Cardiac muscle cell (in vitro differentiated cells and primary cell): ENCODE measurements around the gene SLC16A11. TPM values are rescaled to one million over a fixed set of nuclear protein-coding genes. Genes with fewer than 3 reads are reported as not detected.
A peak's percentile ranks its signal among the peaks of the same experiment; 100 is the strongest.

Experiments used
- DNase-seq, 2 donors: peaks; one replicate each; pipeline versions ENCODE4 v3.0.0 to v3.0.0-alpha.2; 2010 to 2017; ENCODE audit warnings: low read depth in 1 of 2, low spot score in 1 of 2
- H3K27ac ChIP-seq: fragments of 200-600 bp; sonication (generic); 2 replicates; pipeline ENCODE4 v1.5.1; 2016
- H3K27me3 ChIP-seq: fragments of 200-600 bp; sonication (generic); 2 replicates; pipeline ENCODE4 v1.6.0; 2016; ENCODE audit warnings: control low read depth
- H3K36me3 ChIP-seq: fragments of 200-600 bp; sonication (generic); 2 replicates; pipeline ENCODE4 v1.5.1; 2016; ENCODE audit warnings: control low read depth
- H3K4me1 ChIP-seq: fragments of 200-600 bp; sonication (generic); 2 replicates; pipeline ENCODE4 v1.8.1; 2017; ENCODE audit warnings: low read depth, mild to moderate bottlenecking, mixed run types
- H3K4me3 ChIP-seq: fragments of 200-600 bp; sonication (generic); 2 replicates; pipeline ENCODE4 v1.5.1; 2016; ENCODE audit warnings: mild to moderate bottlenecking
- H3K9me3 ChIP-seq: fragments of 200-600 bp; sonication (generic); 2 replicates; pipeline ENCODE4 v1.5.1; 2017; ENCODE audit warnings: low read depth, mild to moderate bottlenecking, control low read depth
- polyA plus RNA-seq: library from polyadenylated mRNA; unstranded; fragments of >200 nt; fragmentation: Nextera tagmentation; extraction: Ambion mirVana; gene quantifications from 2 replicates; pipeline ENCODE4 v1.2.1, GENCODE V29; 2016
- total RNA-seq: library from RNA; depleted of rRNA; stranded (reverse); fragments of >200 nt; gene quantifications from 2 replicates; pipeline ENCODE4 v1.2.3, GENCODE V29; 2016
- TF ChIP-seq, protein P1 (sequence below): IDR thresholded peaks from 2 replicates; pipeline ENCODE4 v1.5.1; 2012; ENCODE audit warnings: low read depth, mild to moderate bottlenecking, low read length

SLC16A11 gene
- total and polyA plus RNA-seq, 2 experiments from 2014 or later = 1.1 to 3.8 TPM

DNA sequence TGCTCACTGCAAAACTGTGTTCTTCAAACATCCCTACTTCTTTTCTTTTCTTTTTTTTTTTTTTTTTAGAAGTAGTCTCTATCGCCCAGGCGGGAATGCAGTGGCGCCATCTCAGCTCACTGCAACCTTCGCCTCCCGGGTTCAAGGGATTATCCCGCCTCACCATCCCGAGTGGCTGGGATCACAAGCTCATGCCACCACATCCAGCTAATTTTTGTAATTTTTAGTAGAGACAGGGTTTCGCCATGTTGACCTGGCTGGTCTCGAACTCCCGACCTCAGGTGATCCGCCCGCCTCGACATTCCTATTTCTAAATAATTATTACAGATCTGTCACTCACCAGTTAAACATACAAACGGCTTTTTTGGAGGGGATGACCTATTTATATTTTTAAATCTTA lies 32.5 kb downstream of the SLC16A11 start:
- H3K4me1 ChIP-seq = peaks cover 19% of the 10 kb centered on the region
- H3K36me3 ChIP-seq = no peaks in the 10 kb centered on the region
- TF ChIP-seq, protein P1, sequence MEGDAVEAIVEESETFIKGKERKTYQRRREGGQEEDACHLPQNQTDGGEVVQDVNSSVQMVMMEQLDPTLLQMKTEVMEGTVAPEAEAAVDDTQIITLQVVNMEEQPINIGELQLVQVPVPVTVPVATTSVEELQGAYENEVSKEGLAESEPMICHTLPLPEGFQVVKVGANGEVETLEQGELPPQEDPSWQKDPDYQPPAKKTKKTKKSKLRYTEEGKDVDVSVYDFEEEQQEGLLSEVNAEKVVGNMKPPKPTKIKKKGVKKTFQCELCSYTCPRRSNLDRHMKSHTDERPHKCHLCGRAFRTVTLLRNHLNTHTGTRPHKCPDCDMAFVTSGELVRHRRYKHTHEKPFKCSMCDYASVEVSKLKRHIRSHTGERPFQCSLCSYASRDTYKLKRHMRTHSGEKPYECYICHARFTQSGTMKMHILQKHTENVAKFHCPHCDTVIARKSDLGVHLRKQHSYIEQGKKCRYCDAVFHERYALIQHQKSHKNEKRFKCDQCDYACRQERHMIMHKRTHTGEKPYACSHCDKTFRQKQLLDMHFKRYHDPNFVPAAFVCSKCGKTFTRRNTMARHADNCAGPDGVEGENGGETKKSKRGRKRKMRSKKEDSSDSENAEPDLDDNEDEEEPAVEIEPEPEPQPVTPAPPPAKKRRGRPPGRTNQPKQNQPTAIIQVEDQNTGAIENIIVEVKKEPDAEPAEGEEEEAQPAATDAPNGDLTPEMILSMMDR = no peak
- H3K4me3 ChIP-seq = peak overlapping the region; percentile 82
- no peaks in the 10 kb centered on the region for H3K27me3 ChIP-seq
- no peak for DNase-seq
- H3K27ac ChIP-seq = no peak overlapping the region
- H3K9me3 ChIP-seq = no peaks in the 10 kb centered on the region

DNA sequence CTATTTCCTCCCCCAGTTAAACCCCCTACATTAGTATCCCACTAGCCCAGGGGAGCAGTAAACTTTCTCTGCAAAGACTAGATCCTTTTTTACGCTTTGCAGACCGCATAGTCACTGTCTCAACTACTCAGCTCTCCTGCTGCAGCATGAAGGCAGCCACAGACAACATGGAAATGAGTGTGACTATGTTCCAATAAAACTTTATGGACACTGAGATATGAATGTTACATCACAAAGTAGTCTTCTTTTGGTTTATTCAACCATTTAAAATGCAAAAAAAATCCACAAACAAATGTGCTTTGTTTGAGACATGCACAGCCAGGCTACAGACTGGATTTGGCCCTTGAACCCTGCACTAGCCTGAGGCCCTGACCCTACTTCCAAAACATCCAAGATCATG lies 33.4 kb downstream of the SLC16A11 start:
- H3K4me3 ChIP-seq = no peak overlapping the region
- no peaks in the 10 kb centered on the region for H3K36me3 ChIP-seq

DNA sequence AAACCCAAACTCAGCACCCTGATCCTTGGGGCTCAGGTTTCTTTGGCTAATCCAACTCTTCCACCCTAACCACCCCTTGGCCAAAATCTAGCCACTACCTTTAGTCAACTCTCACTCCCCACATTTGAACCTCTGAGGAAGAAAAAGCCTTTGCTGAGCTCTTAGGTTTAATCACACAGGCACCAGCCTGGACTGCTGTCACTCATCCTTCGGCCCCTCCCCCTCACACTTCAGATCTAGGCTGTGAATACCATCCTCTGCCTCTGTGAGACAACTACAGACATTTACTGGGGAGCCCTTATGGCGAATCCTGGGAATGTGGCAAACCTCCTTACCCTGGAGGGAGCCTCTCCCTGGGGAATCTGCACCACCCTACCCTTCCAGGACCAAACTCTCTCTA lies 36.7 kb downstream of the SLC16A11 start:
- H3K9me3 ChIP-seq = no peaks in the 10 kb centered on the region
- H3K36me3 ChIP-seq = peaks cover under 1% of the 10 kb centered on the region
- no peak overlapping the region for H3K27ac ChIP-seq
- DNase-seq = no peak
- H3K4me1 ChIP-seq = peaks cover 8% of the 10 kb centered on the region
- H3K4me3 ChIP-seq = no peak overlapping the region
- TF ChIP-seq, protein P1 = no peak
- H3K27me3 ChIP-seq = no peaks in the 10 kb centered on the region

More for the DNA sequence above, 33.4 kb downstream of the SLC16A11 start:
- peaks cover 19% of the 10 kb centered on the region for H3K4me1 ChIP-seq
- TF ChIP-seq, protein P1 = no peak
- DNase-seq = no peak
- no peaks in the 10 kb centered on the region for H3K9me3 ChIP-seq
- no peak overlapping the region for H3K27ac ChIP-seq
- H3K27me3 ChIP-seq = no peaks in the 10 kb centered on the region

DNA sequence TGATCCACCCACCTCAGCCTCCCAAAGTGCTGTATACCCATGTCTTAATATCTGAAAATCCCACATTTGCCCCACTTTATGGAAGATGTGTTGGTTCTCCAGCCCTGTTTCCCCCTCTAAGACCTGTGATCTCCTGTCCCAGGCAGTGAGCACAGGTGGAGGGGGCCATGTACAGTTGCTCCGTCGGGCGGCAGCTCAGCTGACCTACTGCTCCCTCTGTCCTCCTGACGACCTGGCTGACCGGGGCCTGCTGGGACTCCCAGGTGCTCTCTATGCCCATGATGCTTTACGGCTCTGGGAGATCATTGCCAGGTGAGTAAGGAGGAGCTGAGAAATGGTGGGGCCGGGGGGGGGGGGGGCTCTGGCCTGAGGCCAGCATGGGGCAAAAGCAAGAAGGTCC lies 38.2 kb downstream of the SLC16A11 start:
- TF ChIP-seq, protein P1 = no peak
- Histone ChIP-seq H3K4me3 (no peak overlapping the region), H3K27ac (no peak overlapping the region), H3K27me3 (no peaks in the 10 kb centered on the region), H3K9me3 (no peaks in the 10 kb centered on the region), H3K36me3 (peaks cover 4% of the 10 kb centered on the region), H3K4me1 (no peaks in the 10 kb centered on the region)
- DNase-seq = no peak

DNA sequence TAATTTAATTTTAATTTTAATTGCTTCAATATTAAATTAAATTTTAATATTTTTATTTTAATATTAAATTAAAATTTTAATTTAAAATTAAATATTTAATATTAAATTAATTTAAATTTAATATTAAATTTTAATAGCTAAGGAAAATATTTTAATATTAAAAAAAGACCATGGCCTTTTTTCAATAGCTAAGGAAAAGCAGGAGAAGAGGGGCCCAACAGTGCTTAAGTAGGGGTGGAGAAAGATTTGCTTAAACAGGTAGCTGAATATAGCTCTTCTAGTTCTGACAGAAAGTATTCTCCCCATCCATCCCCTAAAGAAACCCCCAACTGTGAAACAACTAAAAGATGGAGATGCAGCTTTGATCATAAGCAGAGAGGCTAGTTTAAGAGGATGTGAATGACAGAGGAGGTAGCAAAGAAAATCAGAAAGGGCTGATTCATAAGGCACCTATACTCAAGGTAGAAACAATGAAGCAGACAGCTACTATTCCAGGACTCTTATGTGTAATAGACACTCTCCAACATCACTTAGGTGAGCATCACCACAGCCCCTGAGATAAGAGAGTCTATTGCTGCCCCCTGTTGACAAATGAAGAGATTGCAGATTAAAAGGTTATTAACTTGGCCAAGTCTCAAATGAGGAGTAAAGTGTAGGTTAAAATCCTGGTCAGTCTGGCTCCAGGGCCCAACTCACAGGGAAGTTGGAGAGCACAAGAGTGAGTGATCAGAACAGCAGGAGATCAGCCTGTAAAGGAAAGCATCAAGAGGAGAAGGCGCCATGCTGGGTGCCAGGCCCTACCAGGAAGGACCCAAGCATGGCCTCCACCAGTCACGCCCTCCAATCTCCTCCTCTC lies 39.3 kb downstream of the SLC16A11 start:
- TF ChIP-seq, protein P1 = peak; percentile 65
- Histone ChIP-seq H3K36me3 (peaks cover 4% of the 10 kb centered on the region), H3K4me1 (no peaks in the 10 kb centered on the region), H3K27me3 (no peaks in the 10 kb centered on the region), H3K27ac (no peak overlapping the region), H3K4me3 (no peak overlapping the region), H3K9me3 (no peaks in the 10 kb centered on the region)
- peak; percentile 68 to 75 for DNase-seq
